ENCODE results near the gene EXOC1.
"Not testable (repeated sequence)": the region's sequence is repeated elsewhere in the genome, so short reads cannot be mapped to it uniquely, and the experiment has no call there.

The EXOC1 gene

GRCh38 chr4:55933611-55934010, 80.2 kb downstream of the EXOC1 start:
- no peak for DNase-seq (ENCODE audit: low read depth)
- TF ChIP-seq MYC (IDR thresholded peaks at IDR 0.05; ENCODE audit: low read depth, low read length) (no peak), POLR2A (IDR thresholded peaks at IDR 0.05; ENCODE audit: extremely low read depth, insufficient read length) (no peak)
- TF ChIP-seq, protein P1, sequence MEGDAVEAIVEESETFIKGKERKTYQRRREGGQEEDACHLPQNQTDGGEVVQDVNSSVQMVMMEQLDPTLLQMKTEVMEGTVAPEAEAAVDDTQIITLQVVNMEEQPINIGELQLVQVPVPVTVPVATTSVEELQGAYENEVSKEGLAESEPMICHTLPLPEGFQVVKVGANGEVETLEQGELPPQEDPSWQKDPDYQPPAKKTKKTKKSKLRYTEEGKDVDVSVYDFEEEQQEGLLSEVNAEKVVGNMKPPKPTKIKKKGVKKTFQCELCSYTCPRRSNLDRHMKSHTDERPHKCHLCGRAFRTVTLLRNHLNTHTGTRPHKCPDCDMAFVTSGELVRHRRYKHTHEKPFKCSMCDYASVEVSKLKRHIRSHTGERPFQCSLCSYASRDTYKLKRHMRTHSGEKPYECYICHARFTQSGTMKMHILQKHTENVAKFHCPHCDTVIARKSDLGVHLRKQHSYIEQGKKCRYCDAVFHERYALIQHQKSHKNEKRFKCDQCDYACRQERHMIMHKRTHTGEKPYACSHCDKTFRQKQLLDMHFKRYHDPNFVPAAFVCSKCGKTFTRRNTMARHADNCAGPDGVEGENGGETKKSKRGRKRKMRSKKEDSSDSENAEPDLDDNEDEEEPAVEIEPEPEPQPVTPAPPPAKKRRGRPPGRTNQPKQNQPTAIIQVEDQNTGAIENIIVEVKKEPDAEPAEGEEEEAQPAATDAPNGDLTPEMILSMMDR (IDR thresholded peaks at IDR 0.05; ENCODE audit: low read depth, low read length): no peak
- TF ChIP-seq, protein P2, sequence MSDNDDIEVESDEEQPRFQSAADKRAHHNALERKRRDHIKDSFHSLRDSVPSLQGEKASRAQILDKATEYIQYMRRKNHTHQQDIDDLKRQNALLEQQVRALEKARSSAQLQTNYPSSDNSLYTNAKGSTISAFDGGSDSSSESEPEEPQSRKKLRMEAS (IDR thresholded peaks at IDR 0.05; ENCODE audit: low read depth, low read length): no peak
- no peak overlapping the region for H3K4me3 ChIP-seq (ENCODE audit: low read depth, low read length)

DNA sequence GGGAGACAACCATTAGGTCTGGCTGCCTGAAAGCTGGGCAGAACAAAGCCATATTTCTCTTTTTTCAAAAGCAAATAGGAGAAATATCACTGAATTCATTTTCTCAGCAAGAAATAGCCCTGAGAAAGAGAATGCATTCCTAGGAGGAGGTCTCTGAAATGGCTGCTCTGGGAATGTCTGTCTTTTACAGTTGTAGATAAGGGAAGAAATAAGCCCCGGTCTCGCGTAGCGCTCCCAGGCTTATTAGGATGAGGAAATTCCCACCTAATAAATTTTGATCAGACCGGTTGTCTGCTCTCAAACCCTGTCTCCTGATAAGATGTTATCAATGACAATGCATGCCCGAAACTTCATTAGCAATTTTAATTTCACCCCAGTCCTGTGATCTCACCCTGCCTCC, 82.5 kb downstream of the EXOC1 start:
- not testable (repeated sequence) for H3K4me3 ChIP-seq (ENCODE audit: low read depth, low read length); DNase-seq (ENCODE audit: low read depth)

DNA sequence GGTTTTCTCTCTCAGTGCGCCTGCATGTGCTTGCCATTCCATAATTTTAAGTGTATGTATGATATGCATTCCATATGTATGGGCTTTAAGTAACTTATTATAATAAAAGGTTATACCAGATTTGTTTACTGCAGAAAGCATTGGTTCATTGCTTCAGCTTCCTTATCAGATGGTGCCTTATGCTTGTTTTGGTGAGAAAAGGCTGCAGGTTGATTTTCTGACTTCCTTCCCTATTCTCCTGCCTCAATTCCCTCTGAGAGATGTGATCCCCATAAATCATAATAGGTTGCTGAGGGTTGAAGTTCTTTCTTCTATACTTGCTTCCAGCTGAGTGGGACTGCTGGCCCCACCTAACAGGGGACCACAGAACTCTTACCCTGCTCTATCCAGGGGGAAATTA, 85.0 kb downstream of the EXOC1 start:
- TF ChIP-seq POLR2A (IDR thresholded peaks at IDR 0.05; ENCODE audit: extremely low read depth, insufficient read length): no peak
- no peak for TF ChIP-seq MYC (IDR thresholded peaks at IDR 0.05; ENCODE audit: low read depth, low read length)
- TF ChIP-seq, protein P2 (IDR thresholded peaks at IDR 0.05; ENCODE audit: low read depth, low read length): no peak
- TF ChIP-seq, protein P1 (IDR thresholded peaks at IDR 0.05; ENCODE audit: low read depth, low read length): no peak
- H3K4me3 ChIP-seq (ENCODE audit: low read depth, low read length): no peak overlapping the region
- DNase-seq (ENCODE audit: low read depth): no peak

GRCh38 chr4:55939421-55939820, 86.0 kb downstream of the EXOC1 start:
- no peak for DNase-seq (ENCODE audit: low read depth)

DNA sequence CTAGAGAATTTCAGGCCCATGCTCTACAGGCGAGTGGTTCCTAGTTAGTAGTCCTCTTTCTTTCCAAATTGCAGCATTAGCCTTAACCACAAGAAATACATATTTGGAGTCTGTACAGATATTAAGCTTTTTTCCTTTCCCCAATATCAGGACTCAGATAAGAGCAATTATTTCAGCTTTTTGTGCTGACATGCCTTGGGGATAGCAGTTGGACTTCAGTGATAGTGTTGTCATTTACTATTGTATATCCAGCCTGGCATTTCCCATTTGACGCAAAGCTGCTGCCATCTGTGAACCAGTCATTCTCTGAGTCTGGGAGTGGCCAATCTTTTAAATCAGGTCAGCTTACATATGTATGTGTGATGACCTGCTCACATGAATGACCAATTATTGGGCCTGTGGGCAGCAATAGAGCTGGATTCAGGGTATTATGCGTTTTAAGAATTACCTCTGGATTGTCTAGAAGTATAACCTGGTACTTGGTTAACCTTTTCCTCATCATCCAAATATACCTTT, 88.5 kb downstream of the EXOC1 start:
- H3K4me3 ChIP-seq (ENCODE audit: low read depth, low read length): no peak overlapping the region
- TF ChIP-seq, protein P2 (IDR thresholded peaks at IDR 0.05; ENCODE audit: low read depth, low read length): no peak
- TF ChIP-seq, protein P1 (IDR thresholded peaks at IDR 0.05; ENCODE audit: low read depth, low read length): no peak
- TF ChIP-seq MYC (IDR thresholded peaks at IDR 0.05; ENCODE audit: low read depth, low read length) (no peak), POLR2A (IDR thresholded peaks at IDR 0.05; ENCODE audit: extremely low read depth, insufficient read length) (no peak)
- DNase-seq (ENCODE audit: low read depth): no peak

More at GRCh38 chr4:55939421-55939820, 86.0 kb downstream of the EXOC1 start:
- no peak overlapping the region for H3K4me3 ChIP-seq (ENCODE audit: low read depth, low read length)
- TF ChIP-seq MYC (IDR thresholded peaks at IDR 0.05; ENCODE audit: low read depth, low read length): no peak
- TF ChIP-seq, protein P1 (IDR thresholded peaks at IDR 0.05; ENCODE audit: low read depth, low read length): no peak
- TF ChIP-seq POLR2A (IDR thresholded peaks at IDR 0.05; ENCODE audit: extremely low read depth, insufficient read length): no peak
- TF ChIP-seq, protein P2 (IDR thresholded peaks at IDR 0.05; ENCODE audit: low read depth, low read length): no peak

- DNase-seq (ENCODE audit: low read depth): peak; percentile 87
- peak overlapping the region; percentile 80 for H3K4me3 ChIP-seq (ENCODE audit: low read depth, low read length)
- TF ChIP-seq, protein P2 (IDR thresholded peaks at IDR 0.05; ENCODE audit: low read depth, low read length): no peak
- TF ChIP-seq MYC (IDR thresholded peaks at IDR 0.05; ENCODE audit: low read depth, low read length) (no peak), POLR2A (IDR thresholded peaks at IDR 0.05; ENCODE audit: extremely low read depth, insufficient read length) (no peak)
- TF ChIP-seq, protein P1 (IDR thresholded peaks at IDR 0.05; ENCODE audit: low read depth, low read length): no peak
These were observed 93.9 kb downstream of the EXOC1 start for GRCh38 chr4:55947254-55947882.
